ENCODE results near the gene PPP1R13L. TPM values are rescaled to one million over a fixed set of nuclear protein-coding genes. Genes with fewer than 3 reads are reported as not detected.
"Not testable (repeated sequence)": the region's sequence is repeated elsewhere in the genome, so short reads cannot be mapped to it uniquely, and the experiment has no call there.

The PPP1R13L gene
- total RNA-seq, 1 experiment from 2014 or later, result 5.1 TPM

GRCh38 chr19:45348367-45349125 lies 56.3 kb downstream of the PPP1R13L start:
- Histone ChIP-seq H3K27ac (no peak overlapping the region), H3K9me3 (replicated peaks) (0 out of 2 replicates have a peak, but pooled peaks cover 3% of the 10 kb centered on the region), H3K36me3 (peaks cover 43% of the 10 kb centered on the region), H3K4me1 (replicated peaks) (no peaks in the 10 kb centered on the region), H3K27me3 (replicated peaks) (no peaks in the 10 kb centered on the region; the same call in 1 of the 2 replicates), H3K4me3 (no peak overlapping the region)
- DNase-seq (ENCODE audit: low read depth in 1 of 2, low spot score in 2 of 2), result no peak

GRCh38 chr19:45347570-45348366 lies 57.1 kb downstream of the PPP1R13L start:
- H3K36me3 ChIP-seq, result peaks cover 35% of the 10 kb centered on the region
- no peak overlapping the region for H3K4me3 ChIP-seq
- H3K9me3 ChIP-seq (replicated peaks), result 0 out of 2 replicates have a peak, but pooled peaks cover 3% of the 10 kb centered on the region
- DNase-seq (ENCODE audit: low read depth in 1 of 2, low spot score in 2 of 2), result no peak
- no peak overlapping the region for H3K27ac ChIP-seq
- H3K27me3 ChIP-seq (replicated peaks), result no peaks in the 10 kb centered on the region; the same call in 1 of the 2 replicates
- H3K4me1 ChIP-seq (replicated peaks), result no peaks in the 10 kb centered on the region

- Histone ChIP-seq H3K27ac (no peak overlapping the region), H3K4me1 (replicated peaks) (no peaks in the 10 kb centered on the region), H3K36me3 (peaks cover 22% of the 10 kb centered on the region), H3K27me3 (replicated peaks) (peaks cover 5% of the 10 kb centered on the region; the same call in 1 of the 2 replicates), H3K9me3 (replicated peaks) (0 out of 2 replicates have a peak, but pooled peaks cover 3% of the 10 kb centered on the region), H3K4me3 (no peak overlapping the region)
- no peak for DNase-seq (ENCODE audit: low read depth in 1 of 2, low spot score in 2 of 2)
Observed at GRCh38 chr19:45346449-45346848, 58.4 kb downstream of the PPP1R13L start.

DNA sequence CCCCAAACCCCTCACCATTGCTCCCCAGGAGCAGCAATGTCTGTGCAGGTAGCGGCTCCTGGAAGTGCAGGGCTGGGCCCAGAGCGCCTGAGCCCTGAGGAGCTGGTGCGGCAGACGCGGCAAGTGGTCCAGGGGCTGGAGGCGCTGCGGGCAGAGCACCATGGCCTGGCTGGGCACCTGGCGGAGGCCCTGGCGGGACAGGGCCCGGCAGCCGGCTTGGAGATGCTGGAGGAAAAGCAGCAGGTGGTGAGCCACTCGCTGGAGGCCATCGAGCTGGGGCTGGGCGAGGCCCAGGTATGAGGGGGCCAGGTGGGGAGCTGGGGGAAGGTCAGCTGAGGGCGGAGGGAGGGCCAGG lies 59.4 kb downstream of the PPP1R13L start:
- peaks cover 13% of the 10 kb centered on the region for H3K36me3 ChIP-seq
- no peak overlapping the region for H3K27ac ChIP-seq
- H3K9me3 ChIP-seq (replicated peaks), result 0 out of 2 replicates have a peak, but pooled peaks cover 3% of the 10 kb centered on the region
- peaks cover 15% of the 10 kb centered on the region for H3K27me3 ChIP-seq (replicated peaks)
- no peak overlapping the region for H3K4me3 ChIP-seq
- no peak for DNase-seq (ENCODE audit: low read depth in 1 of 2, low spot score in 2 of 2)
- peaks cover 4% of the 10 kb centered on the region for H3K4me1 ChIP-seq (replicated peaks)

DNA sequence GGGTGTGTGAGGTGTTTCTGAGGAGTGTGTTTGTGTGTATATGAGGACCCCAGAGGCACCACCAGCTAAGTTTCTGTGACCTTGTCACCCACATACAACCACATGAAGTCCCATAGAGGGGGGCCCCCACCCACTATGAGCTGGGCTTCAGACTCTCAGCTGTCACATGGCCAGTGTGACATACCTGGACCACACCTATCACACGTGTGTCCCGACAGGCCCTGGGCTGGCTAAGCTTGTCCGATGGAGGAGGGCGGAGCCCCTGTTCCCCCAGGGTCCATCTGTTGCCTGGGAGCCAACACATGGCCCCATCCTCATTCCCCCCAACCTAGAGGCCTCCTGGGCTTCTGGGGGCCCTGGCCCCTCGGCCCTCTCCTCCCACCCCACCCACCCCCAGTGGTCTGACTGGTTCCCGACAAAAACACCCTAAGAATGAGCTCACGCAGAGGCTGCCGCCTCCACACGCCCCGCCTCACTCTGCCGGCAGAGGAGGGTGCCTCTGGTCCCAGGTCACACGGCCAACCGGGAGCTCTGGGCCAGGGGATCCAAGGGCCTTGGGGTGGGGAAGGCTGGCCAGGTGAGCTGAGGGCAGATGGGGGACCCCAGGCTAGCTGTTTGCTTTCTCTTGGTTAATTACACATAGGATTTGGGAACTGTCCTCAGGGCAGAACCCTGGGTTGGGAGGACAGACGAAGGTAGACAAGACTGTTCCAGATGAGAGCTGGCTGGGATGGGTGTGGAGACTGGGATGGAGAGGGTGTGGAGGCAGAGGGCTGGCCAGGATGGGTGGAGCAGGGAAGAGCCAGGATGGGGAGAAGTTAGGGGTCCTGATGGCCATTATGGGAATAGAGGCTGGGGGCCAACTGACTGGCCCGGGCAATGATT lies 60.0 kb downstream of the PPP1R13L start:
- Histone ChIP-seq H3K4me1 (replicated peaks) (peaks cover 6% of the 10 kb centered on the region), H3K4me3 (no peak overlapping the region), H3K27ac (no peak overlapping the region), H3K36me3 (peaks cover 9% of the 10 kb centered on the region), H3K27me3 (replicated peaks) (peaks cover 21% of the 10 kb centered on the region), H3K9me3 (replicated peaks) (0 out of 2 replicates have a peak, but pooled peaks cover 2% of the 10 kb centered on the region)
- DNase-seq (ENCODE audit: low read depth in 1 of 2, low spot score in 2 of 2), result no peak

GRCh38 chr19:45342911-45343310 lies 62.0 kb downstream of the PPP1R13L start:
- H3K4me3 ChIP-seq, result no peak overlapping the region
- peaks cover 23% of the 10 kb centered on the region for H3K27me3 ChIP-seq (replicated peaks)
- H3K36me3 ChIP-seq, result no peaks in the 10 kb centered on the region
- H3K4me1 ChIP-seq (replicated peaks), result peaks cover 8% of the 10 kb centered on the region
- H3K9me3 ChIP-seq (replicated peaks), result no peaks in the 10 kb centered on the region
- DNase-seq (ENCODE audit: low read depth in 1 of 2, low spot score in 2 of 2), result no peak
- no peak overlapping the region for H3K27ac ChIP-seq

GRCh38 chr19:45340899-45341453 lies 63.9 kb downstream of the PPP1R13L start:
- H3K27me3 ChIP-seq (replicated peaks), result peaks cover 23% of the 10 kb centered on the region
- no peaks in the 10 kb centered on the region for H3K9me3 ChIP-seq (replicated peaks)
- peak overlapping the region; percentile 20; the same call in 1 of the 2 replicates for H3K4me3 ChIP-seq
- H3K4me1 ChIP-seq (replicated peaks), result peaks cover 8% of the 10 kb centered on the region
- no peak for DNase-seq (ENCODE audit: low read depth in 1 of 2, low spot score in 2 of 2)
- no peak overlapping the region for H3K27ac ChIP-seq
- no peaks in the 10 kb centered on the region for H3K36me3 ChIP-seq

- Histone ChIP-seq H3K4me1 (replicated peaks) (peaks cover 8% of the 10 kb centered on the region), H3K9me3 (replicated peaks) (no peaks in the 10 kb centered on the region), H3K4me3 (peak within 1 kb of the TSS; percentile 20; the same call in 1 of the 2 replicates), H3K27ac (no peak within 1 kb of the TSS), H3K36me3 (no peaks in the 10 kb centered on the region), H3K27me3 (replicated peaks) (peaks cover 23% of the 10 kb centered on the region)
- no peak for DNase-seq (ENCODE audit: low read depth in 1 of 2, low spot score in 2 of 2)
Observed at GRCh38 chr19:45340232-45340898, 64.5 kb downstream of the PPP1R13L start, which contains the start of gene KLC3. TSS of gene KLC3 (plus strand) at chr19:45340750. CDS start at chr19:45345542, 4,792 bp downstream.

DNA sequence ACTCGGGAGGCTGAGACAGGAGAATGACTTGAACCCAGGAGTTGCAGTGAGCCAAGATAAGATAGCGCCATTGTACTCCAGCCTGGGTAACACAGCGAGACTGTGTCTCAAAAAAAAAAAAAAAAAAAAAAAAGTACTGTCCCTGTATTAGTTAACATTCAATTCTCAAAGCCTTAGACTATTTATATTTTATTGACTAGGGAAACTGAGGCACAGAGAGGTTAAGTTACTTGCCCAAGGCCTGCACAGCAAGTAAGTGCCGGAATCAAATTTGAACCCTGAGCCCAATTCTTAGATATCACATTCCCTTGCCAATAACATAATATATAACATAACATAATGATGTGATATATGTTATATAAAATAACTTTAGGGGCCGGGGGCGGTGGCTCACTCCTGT lies 65.2 kb downstream of the PPP1R13L start:
- peaks cover 23% of the 10 kb centered on the region for H3K27me3 ChIP-seq (replicated peaks)
- DNase-seq (ENCODE audit: low read depth in 1 of 2, low spot score in 2 of 2), result no peak
- no peak overlapping the region for H3K4me3 ChIP-seq
- H3K9me3 ChIP-seq (replicated peaks), result no peaks in the 10 kb centered on the region
- no peak overlapping the region for H3K27ac ChIP-seq
- no peaks in the 10 kb centered on the region for H3K36me3 ChIP-seq
- peaks cover 8% of the 10 kb centered on the region for H3K4me1 ChIP-seq (replicated peaks)

GRCh38 chr19:45336696-45337251 lies 68.1 kb downstream of the PPP1R13L start:
- H3K4me1 ChIP-seq (replicated peaks), result peaks cover 8% of the 10 kb centered on the region
- no peak overlapping the region for H3K27ac ChIP-seq
- no peak for DNase-seq (ENCODE audit: low read depth in 1 of 2, low spot score in 2 of 2)
- no peaks in the 10 kb centered on the region for H3K36me3 ChIP-seq
- no peaks in the 10 kb centered on the region for H3K9me3 ChIP-seq (replicated peaks)
- no peak overlapping the region for H3K4me3 ChIP-seq
- peaks cover 19% of the 10 kb centered on the region for H3K27me3 ChIP-seq (replicated peaks)

GRCh38 chr19:45334881-45335280 lies 70.0 kb downstream of the PPP1R13L start:
- H3K4me3 ChIP-seq; H3K27me3 ChIP-seq (replicated peaks); H3K27ac ChIP-seq; H3K9me3 ChIP-seq (replicated peaks); H3K36me3 ChIP-seq; DNase-seq (ENCODE audit: low read depth in 1 of 2, low spot score in 2 of 2); H3K4me1 ChIP-seq (replicated peaks): not testable (repeated sequence)

GRCh38 chr19:45333609-45334303 lies 71.1 kb downstream of the PPP1R13L start:
- Histone ChIP-seq H3K4me3 (no peak overlapping the region), H3K9me3 (replicated peaks) (no peaks in the 10 kb centered on the region), H3K4me1 (replicated peaks) (0 out of 2 replicates have a peak, but pooled peaks cover 3% of the 10 kb centered on the region), H3K36me3 (no peaks in the 10 kb centered on the region), H3K27me3 (replicated peaks) (no peaks in the 10 kb centered on the region), H3K27ac (no peak overlapping the region)
- DNase-seq (ENCODE audit: low read depth in 1 of 2, low spot score in 2 of 2), result no peak

All from SJSA1 (cell line).